Measurements from ENCODE around the gene MYRFL.

DNA sequence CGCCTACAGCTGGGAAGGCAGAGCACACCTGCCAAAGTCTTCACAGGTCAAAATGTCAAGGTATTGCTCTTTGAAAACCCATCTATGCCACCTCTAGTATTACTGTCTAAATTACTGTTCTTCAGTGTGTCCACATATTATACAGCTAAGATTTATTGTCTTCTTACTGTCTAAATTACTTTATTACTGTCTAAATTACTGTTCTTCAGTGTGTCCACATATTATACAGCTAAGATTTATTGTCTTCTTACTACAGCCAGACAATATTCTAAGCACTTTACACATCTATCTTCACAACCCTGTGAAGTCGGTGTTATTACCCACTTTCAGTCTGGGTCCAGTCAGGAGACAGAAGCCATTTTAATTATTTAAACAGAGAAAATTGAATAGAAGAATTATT, 173.9 kb downstream of the MYRFL start:
- TF ChIP-seq, protein P1, sequence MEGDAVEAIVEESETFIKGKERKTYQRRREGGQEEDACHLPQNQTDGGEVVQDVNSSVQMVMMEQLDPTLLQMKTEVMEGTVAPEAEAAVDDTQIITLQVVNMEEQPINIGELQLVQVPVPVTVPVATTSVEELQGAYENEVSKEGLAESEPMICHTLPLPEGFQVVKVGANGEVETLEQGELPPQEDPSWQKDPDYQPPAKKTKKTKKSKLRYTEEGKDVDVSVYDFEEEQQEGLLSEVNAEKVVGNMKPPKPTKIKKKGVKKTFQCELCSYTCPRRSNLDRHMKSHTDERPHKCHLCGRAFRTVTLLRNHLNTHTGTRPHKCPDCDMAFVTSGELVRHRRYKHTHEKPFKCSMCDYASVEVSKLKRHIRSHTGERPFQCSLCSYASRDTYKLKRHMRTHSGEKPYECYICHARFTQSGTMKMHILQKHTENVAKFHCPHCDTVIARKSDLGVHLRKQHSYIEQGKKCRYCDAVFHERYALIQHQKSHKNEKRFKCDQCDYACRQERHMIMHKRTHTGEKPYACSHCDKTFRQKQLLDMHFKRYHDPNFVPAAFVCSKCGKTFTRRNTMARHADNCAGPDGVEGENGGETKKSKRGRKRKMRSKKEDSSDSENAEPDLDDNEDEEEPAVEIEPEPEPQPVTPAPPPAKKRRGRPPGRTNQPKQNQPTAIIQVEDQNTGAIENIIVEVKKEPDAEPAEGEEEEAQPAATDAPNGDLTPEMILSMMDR (IDR thresholded peaks at IDR 0.05), result no peak
- no peak for TF ChIP-seq POLR2A (IDR thresholded peaks at IDR 0.05)

Measured in gastroesophageal sphincter (tissue), 3 donors.